SH-SY5Y (cell line): ENCODE results near the gene BLOC1S4.

Experiments used
- GATA2 ChIP-seq: IDR thresholded peaks from 2 replicates; pipeline ENCODE4 v1.6.1; 2011; ENCODE audit warnings: mild to moderate bottlenecking, low read depth, low read length
- GATA3 ChIP-seq: IDR thresholded peaks from 2 replicates; pipeline ENCODE4 v1.6.1; 2011; ENCODE audit warnings: low read depth, mild to moderate bottlenecking, low read length, moderate library complexity

DNA sequence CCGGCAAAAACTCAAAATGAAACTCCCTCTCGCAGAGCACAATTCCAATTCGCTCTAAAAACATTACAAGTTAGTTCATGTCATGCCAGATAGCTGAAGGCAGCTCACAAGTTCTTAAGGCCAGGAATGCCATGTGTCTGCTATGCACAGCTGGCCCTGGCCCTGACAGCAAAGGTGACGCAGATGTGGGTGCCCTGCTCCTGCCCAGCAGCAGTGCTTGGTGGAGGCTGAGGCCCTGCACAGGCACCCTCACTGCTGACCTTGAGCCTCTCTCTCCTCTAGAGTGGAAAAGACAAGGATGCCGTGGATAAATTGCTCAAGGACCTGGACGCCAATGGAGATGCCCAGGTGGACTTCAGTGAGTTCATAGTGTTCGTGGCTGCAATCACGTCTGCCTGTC lies 19.4 kb upstream of the BLOC1S4 start:
- TF ChIP-seq GATA2 (no peak), GATA3 (no peak)
